Stimulated activated naive CD4-positive, alpha-beta T cell treated with Interleukin-2 at 50 U/mL for 16 hours (primary cell): Measurements from ENCODE around the gene ZBTB7C.

Source experiments
- DNase-seq: peaks from one replicate; lab custom pipeline; 2025; lab: John Stamatoyannopoulos, UW

The ZBTB7C gene

DNA sequence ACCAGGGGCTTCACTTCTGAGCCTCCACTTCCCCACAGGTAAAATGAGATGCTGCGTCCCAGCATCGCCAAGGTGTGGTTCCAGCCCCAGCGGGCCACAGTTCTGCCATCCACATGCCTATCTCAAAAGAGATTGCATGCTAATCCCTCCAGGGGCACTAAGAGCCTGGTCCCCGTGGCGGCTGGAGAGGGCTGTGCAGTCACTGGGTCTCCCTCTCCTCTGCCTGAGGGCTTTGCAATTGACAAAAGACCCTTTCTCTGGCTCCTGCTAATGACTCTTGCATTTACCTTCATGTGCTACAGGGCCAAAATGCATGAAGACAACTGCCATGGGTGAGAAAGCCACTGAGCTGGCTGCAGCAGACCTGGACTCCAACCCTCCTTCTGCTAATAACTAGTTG is 18.5 kb downstream of the ZBTB7C start:
- DNase-seq = no peak

DNA sequence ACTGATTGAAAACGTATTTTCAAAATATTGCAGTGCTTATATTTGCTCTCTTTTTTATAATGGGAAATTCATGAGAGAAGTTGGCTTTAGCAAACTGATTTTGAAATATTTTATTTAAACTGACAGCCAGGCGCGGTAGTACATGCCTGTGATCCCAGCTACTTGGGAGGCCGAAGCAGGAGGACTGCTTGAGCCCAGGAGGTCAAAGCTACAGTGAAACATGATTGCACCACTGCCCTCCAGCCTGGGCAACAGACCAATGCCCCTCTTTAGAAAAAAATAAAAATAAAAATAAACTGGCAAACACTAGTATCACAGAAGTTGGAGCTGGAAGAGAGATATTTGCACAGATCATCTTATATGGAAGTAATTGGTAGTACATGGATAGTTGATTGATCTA is 20.7 kb downstream of the ZBTB7C start:
- no peak for DNase-seq

DNA sequence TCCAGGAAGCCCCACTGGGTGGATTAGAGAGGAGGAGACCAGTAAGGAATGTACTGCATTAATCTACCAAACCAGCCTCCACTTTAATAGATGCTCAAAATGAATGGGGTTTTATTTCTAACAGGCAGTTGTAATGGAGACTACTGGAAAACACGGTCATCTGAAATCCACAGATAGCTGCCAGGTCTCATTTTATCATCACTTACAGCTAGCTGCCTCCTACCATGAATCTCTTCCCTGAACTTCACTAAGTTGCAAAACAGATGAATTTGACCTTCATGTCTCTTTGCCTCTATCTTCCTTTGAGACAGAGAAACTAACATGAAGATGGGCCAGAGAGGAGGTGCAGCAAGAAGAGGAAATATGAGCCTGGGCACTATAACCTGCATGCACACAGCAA is 21.9 kb downstream of the ZBTB7C start:
- no peak for DNase-seq

DNA sequence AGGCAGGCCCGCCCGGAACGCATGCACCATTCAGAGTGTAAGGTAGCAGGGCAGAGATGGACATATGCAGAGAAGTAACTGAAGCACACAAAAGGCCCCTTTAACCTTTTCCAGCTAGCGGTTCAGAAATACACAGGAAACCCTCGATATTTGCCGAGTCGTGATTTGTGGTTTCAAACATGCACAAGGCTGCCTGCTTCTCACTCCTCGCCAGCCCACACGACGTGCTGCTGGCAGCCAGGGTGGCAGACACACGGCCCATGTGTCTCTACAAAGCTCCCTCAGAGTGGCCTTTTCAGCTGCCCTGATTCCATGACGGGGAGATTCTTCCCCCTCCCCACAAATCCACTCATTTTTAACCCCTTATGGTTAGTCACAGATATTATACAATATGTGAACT is 23.6 kb downstream of the ZBTB7C start:
- no peak for DNase-seq

DNA sequence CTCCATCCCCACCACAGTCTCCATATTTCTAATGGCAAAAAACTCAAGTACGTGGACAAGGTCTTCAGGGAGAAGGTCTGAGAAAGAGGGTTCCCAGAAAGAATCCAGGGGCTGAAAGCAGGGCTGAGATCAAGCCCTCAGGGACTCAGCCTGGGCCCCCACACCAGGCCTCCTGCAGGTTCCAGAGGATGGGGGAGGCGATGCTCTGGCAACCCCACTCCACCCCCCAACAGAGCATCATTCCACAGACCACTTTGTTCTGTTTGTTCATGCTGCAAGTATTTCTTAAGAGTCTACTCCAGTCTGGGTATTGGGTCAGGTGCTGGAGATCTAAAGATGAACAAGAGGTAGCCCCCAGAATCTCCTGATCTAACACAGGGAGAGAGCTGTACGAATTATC is 32.2 kb downstream of the ZBTB7C start:
- no peak for DNase-seq

DNA sequence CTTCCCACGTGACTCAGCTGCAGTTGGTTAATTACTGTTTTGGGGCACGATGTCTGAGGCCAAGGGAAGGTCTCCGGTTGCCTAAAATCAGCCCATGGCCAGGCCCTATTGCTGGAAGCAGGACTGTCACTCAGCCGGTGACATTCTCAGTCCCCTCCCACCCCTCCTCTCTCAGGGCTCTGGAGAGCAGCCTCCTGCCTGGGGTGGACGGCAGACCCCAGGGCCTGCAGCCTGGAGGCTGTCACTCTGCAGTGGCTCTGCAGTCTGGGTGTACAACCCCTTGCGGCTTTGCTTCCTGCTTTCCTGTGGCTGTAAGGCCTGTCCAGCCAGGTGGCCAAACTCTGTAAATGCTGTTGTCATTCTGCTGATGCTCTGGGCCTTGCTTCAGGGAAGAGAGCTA is 32.8 kb downstream of the ZBTB7C start:
- DNase-seq = no peak

DNA sequence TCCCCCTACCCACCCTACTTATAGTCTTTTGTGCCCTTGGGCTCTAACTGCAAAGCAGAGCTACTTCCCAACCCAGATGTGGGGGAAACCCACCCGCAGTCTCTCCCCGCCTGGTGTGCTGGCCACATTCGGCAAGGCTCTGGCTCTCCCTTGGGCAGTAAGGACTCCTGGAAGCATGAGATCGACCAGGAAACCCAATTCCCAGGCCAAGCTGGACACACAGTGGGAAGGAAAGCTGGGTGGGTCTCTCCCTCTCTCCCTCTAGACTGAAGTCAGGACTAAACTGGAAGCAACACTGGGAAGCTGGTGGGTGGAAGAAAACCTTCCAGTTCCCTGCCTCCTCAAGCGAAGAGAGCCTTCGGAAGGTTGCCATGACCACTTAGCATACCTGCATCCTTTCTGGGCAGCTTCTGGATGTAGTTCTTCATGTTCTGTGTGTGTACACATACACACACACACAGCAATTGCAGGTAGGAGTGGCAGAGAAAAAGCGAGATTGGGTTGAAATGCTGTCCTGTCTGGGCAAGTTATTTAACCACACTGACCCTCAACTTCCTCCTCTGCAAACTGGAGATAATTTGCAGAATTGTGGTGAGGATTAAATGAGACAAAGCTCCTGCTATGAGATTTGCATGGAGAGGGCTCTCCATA is 33.9 kb downstream of the ZBTB7C start:
- no peak for DNase-seq

DNA sequence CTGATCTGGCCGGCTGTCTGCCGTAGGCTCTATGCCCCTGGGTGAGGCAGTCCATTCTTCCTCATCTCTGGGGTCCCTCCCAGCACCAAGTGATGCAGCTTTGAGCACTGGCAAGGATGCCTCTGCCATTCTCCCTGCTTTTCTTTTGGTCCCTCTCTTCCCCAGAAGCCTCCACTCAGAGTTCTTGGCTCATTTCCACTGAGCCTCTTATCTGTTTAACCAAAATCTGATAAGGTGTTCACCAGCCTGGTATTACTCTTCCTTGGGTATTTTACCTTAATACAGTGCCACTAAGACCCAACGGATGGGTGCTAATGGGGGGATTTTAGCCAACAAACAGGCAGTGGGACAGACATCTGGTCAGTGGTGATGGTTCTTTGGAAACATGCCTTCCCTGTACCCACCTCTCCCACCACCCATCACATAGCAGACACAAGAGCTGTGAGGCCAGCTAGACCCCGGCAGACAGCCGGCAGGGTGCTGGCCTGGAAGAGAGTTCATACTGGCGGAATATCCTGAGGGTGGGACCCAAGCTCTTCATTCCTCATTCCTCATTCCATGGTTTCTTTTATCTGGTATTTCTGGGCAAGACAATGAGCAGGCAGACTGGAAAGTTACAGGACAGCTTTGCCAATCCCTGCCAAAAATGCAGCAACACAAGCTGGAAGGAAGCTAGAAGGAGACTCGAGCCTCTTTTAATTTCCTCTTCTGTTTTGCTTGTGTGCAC is 34.6 kb downstream of the ZBTB7C start:
- no peak for DNase-seq

DNA sequence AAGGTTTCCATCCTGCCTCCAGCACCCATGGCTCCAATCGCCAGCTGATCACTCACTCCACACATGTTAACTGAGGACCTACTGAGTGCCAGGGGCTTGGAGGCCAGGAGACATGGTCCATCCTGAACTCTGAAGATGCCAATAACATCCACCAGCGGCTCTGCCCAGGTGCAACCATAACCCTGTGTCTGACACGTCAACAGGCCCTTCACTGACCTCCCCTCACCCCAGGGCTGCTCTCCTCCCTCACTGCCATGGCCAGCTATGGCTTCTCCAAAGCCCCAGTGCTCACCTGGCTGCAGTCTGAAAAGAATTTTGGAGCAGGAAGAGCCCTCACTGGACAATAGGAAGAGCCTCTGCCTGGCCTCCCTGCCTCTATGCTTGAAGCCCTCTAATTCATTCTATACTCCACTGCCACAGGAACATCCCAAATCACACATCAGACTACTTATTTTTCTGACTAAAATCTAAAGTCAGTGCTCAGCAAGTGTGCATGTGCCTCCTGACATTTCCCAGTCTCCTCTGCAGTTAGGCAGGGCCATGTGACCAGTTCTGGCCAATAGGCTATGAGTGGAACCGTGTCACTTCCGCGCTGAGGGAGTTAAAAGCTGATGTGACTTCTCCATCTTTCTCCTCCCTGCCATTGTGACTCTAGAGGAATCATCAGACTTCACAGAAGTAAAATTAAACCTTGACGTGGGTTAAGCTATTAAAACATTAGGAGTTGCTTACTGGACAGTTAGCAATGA is 37.2 kb downstream of the ZBTB7C start:
- no peak for DNase-seq

DNA sequence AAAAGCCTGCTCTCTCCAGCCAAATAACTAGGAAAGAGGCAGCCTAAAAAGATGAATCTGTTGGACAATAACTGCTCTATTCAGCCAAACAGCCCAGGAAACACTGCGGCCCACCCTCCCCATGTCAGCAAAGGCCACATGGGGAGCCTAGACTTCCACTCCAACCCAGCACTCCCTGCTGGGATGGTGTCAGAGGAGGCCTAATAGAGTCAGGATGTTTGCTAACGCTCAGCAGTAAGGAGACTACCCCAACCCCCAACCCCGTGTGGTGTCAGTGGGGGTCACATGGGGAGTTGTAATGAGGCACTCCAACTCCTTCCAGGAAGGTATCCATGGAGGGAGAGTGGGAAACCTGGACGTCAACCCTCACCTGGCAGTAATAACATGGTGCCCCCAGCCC is 41.6 kb downstream of the ZBTB7C start:
- DNase-seq = no peak

DNA sequence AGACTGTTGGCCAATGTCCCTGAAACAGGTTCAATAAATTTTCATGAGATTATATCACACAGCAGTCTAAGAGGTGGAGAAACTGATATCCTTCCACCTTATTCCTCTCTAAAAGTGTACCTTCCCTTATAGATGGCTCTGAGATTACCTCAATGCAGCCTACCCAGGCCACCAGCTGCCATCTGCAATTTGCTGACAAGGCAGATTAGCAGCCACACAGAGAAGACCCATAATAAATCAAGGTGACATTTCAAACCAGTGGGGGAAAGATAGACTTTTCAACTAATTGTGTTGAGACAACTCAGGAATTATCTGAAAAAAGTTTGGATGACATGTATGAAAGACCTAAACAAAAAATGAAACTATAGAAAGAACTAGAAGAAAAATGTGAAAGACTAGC is 43.2 kb downstream of the ZBTB7C start:
- DNase-seq = no peak

DNA sequence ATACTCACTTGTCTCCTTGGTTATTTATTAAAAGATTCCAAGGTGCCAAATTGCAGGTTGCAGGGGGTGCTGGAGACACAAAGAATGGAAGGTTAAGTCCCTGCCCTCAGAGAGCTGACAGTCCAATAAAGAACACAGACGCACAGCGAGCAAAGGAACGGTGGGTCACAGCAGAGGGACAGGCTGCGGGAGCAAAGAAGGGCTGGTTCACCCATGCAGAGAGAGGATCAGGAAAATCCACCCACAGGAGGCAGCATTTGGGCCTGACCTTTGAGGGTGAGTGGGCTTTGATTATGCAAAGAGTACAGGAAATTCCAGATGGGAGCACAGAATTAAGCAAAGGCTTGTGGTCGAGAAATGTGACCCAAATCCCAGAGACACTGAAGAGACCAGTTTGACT is 45.0 kb downstream of the ZBTB7C start:
- DNase-seq = no peak

DNA sequence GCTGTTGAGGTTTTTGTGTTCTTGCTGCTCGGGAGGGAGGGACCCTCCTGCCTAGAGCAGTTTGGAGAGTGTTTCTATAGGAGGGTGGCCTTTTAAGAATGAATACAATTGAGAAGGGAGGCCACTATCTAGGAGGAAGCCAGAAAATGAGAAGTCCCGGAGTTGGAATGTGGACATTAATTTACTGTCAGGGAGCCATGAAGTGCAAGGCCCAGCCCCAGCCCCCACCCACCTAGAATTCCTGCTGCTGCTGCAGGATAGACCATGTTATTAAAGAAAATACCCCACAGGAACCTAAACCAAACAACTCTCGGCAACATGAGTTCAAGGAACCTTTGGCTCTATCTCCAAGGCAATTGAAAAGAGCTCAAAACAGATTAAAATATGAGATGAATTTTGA is 46.0 kb downstream of the ZBTB7C start:
- DNase-seq = no peak

DNA sequence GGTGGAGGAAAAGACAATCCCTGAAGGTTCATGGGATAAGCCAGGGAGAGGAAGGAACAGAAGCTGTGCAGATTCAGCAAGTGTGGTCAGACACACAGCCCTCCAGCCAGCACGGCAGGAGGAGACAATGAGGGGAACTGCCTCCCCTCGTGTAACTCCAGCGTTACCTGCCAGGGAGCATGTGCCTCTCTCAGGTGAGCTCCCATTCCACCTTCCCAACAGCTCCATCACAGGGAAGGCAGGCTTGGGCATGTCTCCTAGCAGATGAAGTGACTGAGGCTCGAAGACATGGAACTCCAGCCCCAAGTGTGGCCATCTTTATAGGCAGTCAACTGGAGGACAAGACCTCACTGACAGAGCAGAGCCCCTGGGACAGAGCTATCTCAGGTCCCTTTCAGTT is 47.4 kb downstream of the ZBTB7C start:
- DNase-seq = no peak

DNA sequence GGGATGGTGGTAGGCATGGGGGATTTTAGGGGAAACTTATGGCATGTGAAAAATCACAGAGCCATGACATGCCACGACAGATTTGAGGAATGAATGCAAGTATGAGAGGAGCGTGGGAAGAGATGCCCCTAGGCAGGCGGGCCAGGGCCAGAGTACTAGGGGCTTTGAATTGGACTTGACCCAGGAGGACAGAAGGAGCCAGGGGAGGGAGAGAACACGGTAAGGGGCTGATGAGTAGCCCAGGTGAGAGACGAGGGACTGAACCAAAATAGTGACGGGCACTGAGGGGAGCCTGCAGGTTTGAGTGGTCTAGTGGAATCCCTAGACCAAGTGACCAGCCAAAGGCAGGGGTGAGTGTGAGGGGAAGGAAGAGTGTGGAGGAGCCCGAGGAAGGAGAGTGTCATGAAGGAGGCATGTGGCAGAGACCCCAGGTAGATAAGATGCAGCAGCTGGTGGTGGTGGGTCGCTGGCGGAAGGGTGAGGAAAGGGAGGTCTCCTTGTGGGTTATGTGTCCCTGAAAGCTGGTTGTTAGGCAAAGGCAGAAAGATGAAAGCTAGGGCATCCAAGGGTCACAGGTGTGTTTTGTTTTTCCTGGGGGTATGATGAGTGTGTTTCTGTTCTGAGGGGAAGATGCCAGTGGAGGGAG is 48.7 kb downstream of the ZBTB7C start:
- no peak for DNase-seq

DNA sequence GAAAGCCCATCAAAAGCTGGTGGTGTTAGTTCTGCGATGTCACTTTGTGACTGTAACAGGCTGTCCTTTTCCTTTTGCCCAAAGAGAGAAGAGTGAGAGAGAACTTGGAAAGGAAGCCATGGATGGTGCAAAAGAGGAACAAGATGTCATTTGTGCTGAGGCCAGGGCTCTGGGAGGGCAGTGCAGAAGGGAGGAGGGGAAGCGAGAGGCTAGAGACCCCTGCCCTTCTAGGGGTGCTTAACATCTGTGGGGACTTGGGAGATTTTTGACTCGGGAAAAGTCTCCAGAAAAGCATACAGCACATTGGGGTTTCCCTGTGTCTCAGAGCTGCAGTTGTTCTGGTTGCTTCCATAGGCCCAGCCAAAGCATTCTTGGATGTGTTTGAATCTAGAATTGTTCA is 49.6 kb downstream of the ZBTB7C start:
- DNase-seq = no peak

DNA sequence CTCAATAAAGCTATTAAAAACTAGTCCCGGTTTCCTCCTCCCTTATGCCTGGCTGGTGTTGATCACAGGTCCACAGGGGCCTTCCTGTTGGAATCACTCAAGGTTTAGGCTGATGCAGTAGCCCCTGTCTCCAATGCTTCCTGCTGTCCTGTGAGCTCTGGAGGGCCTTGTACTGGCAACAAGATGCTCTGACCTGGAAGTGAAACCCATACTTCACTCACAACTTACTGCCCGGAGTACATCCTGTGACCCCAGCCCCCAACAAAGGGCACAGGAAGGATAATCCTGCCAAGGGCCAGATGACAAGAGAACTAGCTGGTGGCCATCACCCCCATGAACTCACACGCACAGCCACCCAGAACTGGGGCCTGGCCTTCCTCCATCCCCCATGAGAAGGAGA is 50.3 kb downstream of the ZBTB7C start:
- DNase-seq = no peak

DNA sequence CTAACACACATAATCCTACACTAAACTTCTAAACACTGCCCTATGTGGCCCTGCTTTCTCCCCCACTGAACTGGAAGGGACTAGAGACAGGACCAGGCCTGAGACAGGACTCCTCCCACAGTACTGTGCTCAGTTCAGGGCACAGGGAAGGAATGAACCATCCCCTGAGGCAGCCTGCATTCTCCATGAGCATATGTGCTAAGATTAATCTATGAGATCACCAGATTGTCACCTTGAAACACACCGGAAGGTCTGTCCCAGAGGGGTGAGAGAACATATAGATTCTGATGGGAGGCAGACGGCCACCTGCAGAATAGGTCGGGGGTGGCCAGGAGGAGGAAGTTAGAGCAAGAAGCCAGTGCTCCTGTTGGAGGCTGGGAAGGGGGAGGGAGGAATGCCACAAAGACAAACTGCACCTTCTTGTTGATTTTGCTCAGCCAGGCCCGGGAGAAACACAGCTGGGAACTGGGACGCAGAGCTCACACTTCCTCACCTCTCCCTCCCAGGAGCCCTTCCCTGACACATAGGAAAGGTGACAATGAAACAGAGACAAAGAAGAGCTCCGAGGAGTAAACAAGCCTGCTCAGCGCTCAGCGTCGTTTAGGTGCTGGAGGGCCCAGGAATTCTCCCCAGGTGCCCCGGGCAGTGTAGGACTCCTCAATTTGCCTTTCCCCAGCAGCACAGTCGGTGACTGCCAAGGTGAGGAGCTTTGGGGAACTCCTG is 52.1 kb downstream of the ZBTB7C start:
- DNase-seq = no peak

DNA sequence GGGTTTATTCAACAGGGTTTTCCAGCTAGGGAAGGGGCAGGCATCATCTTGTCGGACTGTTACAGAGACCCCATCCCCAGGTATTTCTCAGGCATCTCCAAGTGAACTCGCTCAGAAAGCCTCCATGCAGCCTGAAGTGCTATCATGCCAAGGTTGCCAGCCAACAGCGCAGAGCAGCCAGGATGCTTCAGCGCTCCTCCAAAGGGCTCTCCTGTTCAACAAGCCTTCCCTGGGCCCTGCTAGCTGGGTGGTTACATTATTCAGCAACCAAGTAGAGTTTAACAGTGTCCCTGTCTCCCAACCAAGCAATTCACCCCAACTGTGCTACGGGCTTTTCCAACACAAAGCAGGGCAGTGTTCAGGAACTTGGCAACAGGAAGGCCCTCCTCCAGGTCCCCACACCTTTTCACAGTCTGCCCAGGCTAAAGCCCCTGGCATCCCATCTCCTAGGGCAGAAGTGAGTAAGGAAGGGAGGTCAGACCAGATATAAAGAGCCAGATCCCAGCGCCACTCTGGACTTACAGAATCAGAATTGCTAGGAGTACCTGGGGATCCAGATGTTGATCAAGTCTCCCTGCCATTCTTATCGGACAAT is 52.9 kb downstream of the ZBTB7C start:
- DNase-seq = no peak

DNA sequence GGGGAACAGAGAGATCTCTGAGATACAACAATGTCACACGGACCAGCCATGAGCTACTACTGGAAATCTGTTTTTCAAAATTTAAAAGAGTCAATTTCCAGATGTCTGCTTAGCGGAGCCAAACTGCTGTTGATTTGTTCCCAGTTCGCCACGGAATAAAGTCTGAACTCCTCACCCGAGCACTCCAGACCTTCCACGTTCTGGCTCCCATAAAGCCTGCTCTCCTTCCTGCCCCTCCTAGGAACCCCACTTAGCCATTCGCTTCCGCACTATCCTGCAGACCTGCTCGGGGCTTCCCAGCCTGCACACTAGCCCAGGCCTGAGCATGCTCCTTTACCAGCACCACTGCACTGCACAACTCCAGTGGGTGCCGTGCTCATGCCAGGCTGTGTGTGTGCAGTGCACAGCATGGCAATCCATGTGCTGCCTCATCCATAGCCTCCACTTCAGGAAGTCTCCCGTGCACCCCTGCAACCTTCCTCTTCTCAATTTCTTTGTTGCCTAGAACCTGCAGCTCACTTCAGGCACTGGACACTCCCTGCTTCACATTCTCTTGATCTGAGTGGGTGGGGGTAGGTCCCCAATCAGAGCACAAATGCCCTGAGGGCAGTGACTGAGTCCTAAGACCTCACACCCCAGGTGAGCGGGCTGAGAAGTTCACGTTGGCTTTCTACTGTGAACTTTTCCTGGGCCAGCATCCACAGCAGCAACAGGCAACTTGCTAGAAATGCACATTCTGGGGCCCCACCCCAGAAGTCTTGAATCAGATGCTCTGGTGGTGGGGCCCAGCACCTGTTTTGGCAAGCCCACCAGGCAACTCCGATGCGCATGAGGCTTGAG is 53.7 kb downstream of the ZBTB7C start:
- DNase-seq = no peak

DNA sequence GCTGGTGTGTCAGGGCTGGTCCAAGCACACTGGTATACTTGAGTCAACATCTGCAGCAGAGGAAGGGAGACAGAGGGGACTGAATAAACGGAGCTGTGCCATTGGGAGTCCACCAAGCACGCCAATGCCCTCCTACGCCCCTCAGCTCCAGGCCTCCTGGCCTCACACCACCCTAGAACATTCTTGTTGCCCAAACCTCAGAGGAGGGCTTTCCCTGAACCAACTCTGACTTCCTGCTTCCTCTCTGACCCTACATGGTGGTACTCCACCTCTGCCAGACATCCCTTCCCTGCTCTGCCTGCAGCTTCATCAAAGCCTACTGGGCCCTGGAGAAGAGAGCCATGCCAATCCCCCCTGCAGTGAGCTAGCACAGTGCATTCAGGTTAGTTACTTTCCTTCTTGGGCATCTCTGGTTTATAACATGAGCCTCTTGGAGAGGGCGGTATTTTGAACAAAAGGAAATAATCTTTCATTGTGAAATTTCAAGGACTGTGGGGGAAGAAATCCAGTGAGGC is 54.4 kb downstream of the ZBTB7C start:
- DNase-seq = no peak
